Measurements from ENCODE around the gene DMGDH. TPM values are rescaled to one million over a fixed set of nuclear protein-coding genes. Genes with fewer than 3 reads are reported as not detected.

Gene DMGDH
- total and polyA plus RNA-seq, 4 donors: 0.24 to 2.6 (median 1.1) TPM

GRCh38 chr5:79053321-79053720 is 16.2 kb downstream of the DMGDH start:
- H3K9ac ChIP-seq (ENCODE audit: insufficient read depth in 1 of 2, low read length in 2 of 2): no peak overlapping the region
- H3K9me3 ChIP-seq (ENCODE audit: control insufficient read depth in 4 of 4, insufficient read depth in 3 of 4, low read length in 3 of 4): peaks cover 0 to 3% (median 0%) of the 10 kb centered on the region in 4 donors
- no peak for TF ChIP-seq CTCF (IDR thresholded peaks at IDR 0.05; ENCODE audit: control extremely low read depth, extremely low read depth)
- 92 to 94% methylated on average over 4 of the region's 4 CpGs for WGBS, 2 donors
- H3K27ac ChIP-seq (ENCODE audit: low read depth in 1 of 2, low read length in 1 of 2): no peak overlapping the region
- no peak overlapping the region for H3K4me3 ChIP-seq
- no peaks in the 10 kb centered on the region for H3K4me1 ChIP-seq (ENCODE audit: control insufficient read depth in 5 of 5, insufficient read depth in 5 of 5, low read length in 5 of 5)
- ATAC-seq (ENCODE audit: insufficient read depth, low FRiP score) (no peak), DNase-seq (no peak)
- no peaks in the 10 kb centered on the region for H3K36me3 ChIP-seq (ENCODE audit: control insufficient read depth in 4 of 4, insufficient read depth in 4 of 4, low read length in 4 of 4)
- H3K27me3 ChIP-seq (ENCODE audit: control insufficient read depth in 3 of 3, insufficient read depth in 3 of 3, low read length in 2 of 3): no peaks in the 10 kb centered on the region

- ATAC-seq (ENCODE audit: insufficient read depth, low FRiP score) (no peak), DNase-seq (no peak)
- H3K4me1 ChIP-seq (ENCODE audit: control insufficient read depth in 5 of 5, insufficient read depth in 5 of 5, low read length in 5 of 5): no peaks in the 10 kb centered on the region
- H3K9ac ChIP-seq (ENCODE audit: insufficient read depth in 1 of 2, low read length in 2 of 2): no peak overlapping the region
- no peak overlapping the region for H3K27ac ChIP-seq (ENCODE audit: low read depth in 1 of 2, low read length in 1 of 2)
- H3K36me3 ChIP-seq (ENCODE audit: control insufficient read depth in 4 of 4, insufficient read depth in 4 of 4, low read length in 4 of 4): no peaks in the 10 kb centered on the region
- H3K9me3 ChIP-seq (ENCODE audit: control insufficient read depth in 4 of 4, insufficient read depth in 3 of 4, low read length in 3 of 4): peaks cover 0 to 3% (median 0%) of the 10 kb centered on the region in 4 donors
- H3K4me3 ChIP-seq: no peak overlapping the region
- no peak for TF ChIP-seq CTCF (IDR thresholded peaks at IDR 0.05; ENCODE audit: control extremely low read depth, extremely low read depth)
- H3K27me3 ChIP-seq (ENCODE audit: control insufficient read depth in 3 of 3, insufficient read depth in 3 of 3, low read length in 2 of 3): no peaks in the 10 kb centered on the region
- WGBS, 2 donors: 83 to 95% methylated on average over 3 of the region's 3 CpGs
Measured at GRCh38 chr5:79050498-79050897, 19.0 kb downstream of the DMGDH start.

DNA sequence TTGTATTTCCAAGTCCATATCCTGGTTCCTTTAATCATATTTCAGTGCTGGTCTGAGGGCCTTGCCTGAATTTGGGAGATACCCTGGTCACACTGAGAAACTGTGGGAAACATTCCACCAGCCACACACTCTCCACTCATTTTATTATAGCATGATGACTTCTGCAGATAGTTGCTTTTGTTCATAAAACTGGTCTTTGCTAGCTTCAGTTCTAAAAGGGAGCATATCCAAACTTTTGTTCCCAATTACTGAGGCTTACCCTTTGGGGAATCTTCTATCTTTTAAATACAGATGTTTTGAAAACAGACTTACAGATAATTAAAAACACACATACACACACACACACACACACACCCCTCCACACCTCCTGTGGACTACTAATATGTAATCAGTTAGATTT is 21.0 kb downstream of the DMGDH start:
- Histone ChIP-seq H3K9ac (ENCODE audit: insufficient read depth in 1 of 2, low read length in 2 of 2) (no peak overlapping the region), H3K4me1 (ENCODE audit: control insufficient read depth in 5 of 5, insufficient read depth in 5 of 5, low read length in 5 of 5) (no peaks in the 10 kb centered on the region), H3K9me3 (ENCODE audit: control insufficient read depth in 4 of 4, insufficient read depth in 3 of 4, low read length in 3 of 4) (peaks cover 0 to 3% (median 0%) of the 10 kb centered on the region in 4 donors), H3K27me3 (ENCODE audit: control insufficient read depth in 3 of 3, insufficient read depth in 3 of 3, low read length in 2 of 3) (no peaks in the 10 kb centered on the region), H3K27ac (ENCODE audit: low read depth in 1 of 2, low read length in 1 of 2) (no peak overlapping the region), H3K36me3 (ENCODE audit: control insufficient read depth in 4 of 4, insufficient read depth in 4 of 4, low read length in 4 of 4) (no peaks in the 10 kb centered on the region), H3K4me3 (no peak overlapping the region)
- TF ChIP-seq CTCF (IDR thresholded peaks at IDR 0.05; ENCODE audit: control extremely low read depth, extremely low read depth): no peak
- ATAC-seq (ENCODE audit: insufficient read depth, low FRiP score) (no peak), DNase-seq (no peak)

GRCh38 chr5:79047199-79047598 is 22.3 kb downstream of the DMGDH start:
- 91 to 95% methylated on average over 3 of the region's 3 CpGs for WGBS, 2 donors
- TF ChIP-seq CTCF (IDR thresholded peaks at IDR 0.05; ENCODE audit: control extremely low read depth, extremely low read depth): no peak
- no peaks in the 10 kb centered on the region for H3K27me3 ChIP-seq (ENCODE audit: control insufficient read depth in 3 of 3, insufficient read depth in 3 of 3, low read length in 2 of 3)
- H3K36me3 ChIP-seq (ENCODE audit: control insufficient read depth in 4 of 4, insufficient read depth in 4 of 4, low read length in 4 of 4): no peaks in the 10 kb centered on the region
- no peak for DNase-seq
- H3K9ac ChIP-seq (ENCODE audit: insufficient read depth in 1 of 2, low read length in 2 of 2): no peak overlapping the region
- no peak overlapping the region for H3K4me3 ChIP-seq
- H3K9me3 ChIP-seq (ENCODE audit: control insufficient read depth in 4 of 4, insufficient read depth in 3 of 4, low read length in 3 of 4): no peaks in the 10 kb centered on the region
- no peak for ATAC-seq (ENCODE audit: insufficient read depth, low FRiP score)
- no peaks in the 10 kb centered on the region for H3K4me1 ChIP-seq (ENCODE audit: control insufficient read depth in 5 of 5, insufficient read depth in 5 of 5, low read length in 5 of 5)
- no peak overlapping the region for H3K27ac ChIP-seq (ENCODE audit: low read depth in 1 of 2, low read length in 1 of 2)

Data from lung (tissue), 12 donors.